H9 (cell line): ENCODE results near the gene EIF2D. TPM values are rescaled to one million over a fixed set of nuclear protein-coding genes. Genes with fewer than 3 reads are reported as not detected.
"Not testable (repeated sequence)": the region's sequence is repeated elsewhere in the genome, so short reads cannot be mapped to it uniquely, and the experiment has no call there.

Source experiments
- DNase-seq: peaks from one replicate; pipeline ENCODE4 v3.0.0-alpha.2; 2017
- H2AFZ ChIP-seq: one replicate; pipeline ENCODE4 v1.6.1; 2013; ENCODE audit warnings: mild to moderate bottlenecking, low read length, control low read depth, moderate library complexity
- H2AK5ac ChIP-seq: 2 replicates; pipeline ENCODE4 v1.6.1; 2013; ENCODE audit warnings: low read length, control low read depth, mixed read lengths; ENCODE audit not compliant: insufficient read length
- H2BK120ac ChIP-seq: one replicate; pipeline ENCODE4 v1.6.1; 2013; ENCODE audit warnings: low read depth, mild to moderate bottlenecking, low read length, control low read depth, inconsistent platforms; ENCODE audit not compliant: poor library complexity, severe bottlenecking
- H2BK12ac ChIP-seq: 2 replicates; pipeline ENCODE4 v1.6.1; 2013; ENCODE audit warnings: low read length, control low read depth, mixed read lengths, low read depth; ENCODE audit not compliant: insufficient read length
- H2BK15ac ChIP-seq: 2 replicates; pipeline ENCODE4 v1.6.1; 2013; ENCODE audit warnings: low read depth, low read length, control low read depth
- H2BK20ac ChIP-seq: one replicate; pipeline ENCODE4 v1.6.1; 2013; ENCODE audit warnings: low read depth, mild to moderate bottlenecking, low read length, control low read depth, inconsistent platforms; ENCODE audit not compliant: poor library complexity, severe bottlenecking
- H2BK5ac ChIP-seq: 2 replicates; pipeline ENCODE4 v1.6.1; 2013; ENCODE audit warnings: low read length, control low read depth, mixed read lengths; ENCODE audit not compliant: insufficient read length
- H3K14ac ChIP-seq: 2 replicates; pipeline ENCODE4 v1.6.1; 2013; ENCODE audit warnings: low read length, control low read depth; ENCODE audit not compliant: insufficient read depth
- H3K18ac ChIP-seq: 2 replicates; pipeline ENCODE4 v1.6.1; 2013; ENCODE audit warnings: low read depth, mild to moderate bottlenecking, mixed read lengths, low read length, control low read depth; ENCODE audit not compliant: insufficient read length
- H3K23ac ChIP-seq: 2 replicates; pipeline ENCODE4 v1.6.1; 2013; ENCODE audit warnings: low read length, control low read depth, mixed read lengths, low read depth; ENCODE audit not compliant: insufficient read length
- H3K23me2 ChIP-seq: 2 replicates; pipeline ENCODE4 v1.6.1; 2013; ENCODE audit warnings: low read depth, mild to moderate bottlenecking, mixed read lengths, low read length, control low read depth; ENCODE audit not compliant: insufficient read length, poor library complexity, severe bottlenecking
- H3K27ac ChIP-seq: 2 replicates; pipeline ENCODE4 v1.5.1; 2013; ENCODE audit warnings: low read length, control low read depth, mixed read lengths, low read depth; ENCODE audit not compliant: insufficient read length
- H3K27me3 ChIP-seq: 2 replicates; pipeline ENCODE4 v1.6.1; 2013; ENCODE audit warnings: low read length, control low read depth, inconsistent platforms; ENCODE audit not compliant: insufficient read depth
- H3K4ac ChIP-seq: 2 replicates; pipeline ENCODE4 v1.6.1; 2013; ENCODE audit warnings: low read depth, mild to moderate bottlenecking, control low read depth, inconsistent platforms, low read length, moderate library complexity
- H3K4me1 ChIP-seq: 2 replicates; pipeline ENCODE4 v1.6.1; 2013; ENCODE audit warnings: low read length, control low read depth, inconsistent platforms; ENCODE audit not compliant: insufficient read depth
- H3K4me2 ChIP-seq: 2 replicates; pipeline ENCODE4 v1.6.1; 2013; ENCODE audit warnings: low read length, control low read depth, mixed read lengths; ENCODE audit not compliant: insufficient read length, insufficient read depth
- H3K56ac ChIP-seq: 2 replicates; pipeline ENCODE4 v1.6.1; 2013; ENCODE audit warnings: low read depth, mild to moderate bottlenecking, mixed read lengths, low read length, control low read depth; ENCODE audit not compliant: insufficient read length
- H3K79me1 ChIP-seq: 2 replicates; pipeline ENCODE4 v1.6.1; 2013; ENCODE audit warnings: low read depth, mild to moderate bottlenecking, moderate library complexity, low read length, control low read depth, inconsistent platforms; ENCODE audit not compliant: insufficient read depth, poor library complexity, severe bottlenecking
- H3K79me2 ChIP-seq: 2 replicates; pipeline ENCODE4 v1.6.1; 2013; ENCODE audit warnings: low read length, control low read depth, inconsistent platforms; ENCODE audit not compliant: insufficient read depth
- H3K9ac ChIP-seq: 2 replicates; pipeline ENCODE4 v1.6.1; 2013; ENCODE audit warnings: low read length, control low read depth, mixed read lengths; ENCODE audit not compliant: insufficient read length; ENCODE audit errors: extremely low read depth
- H3K9me3 ChIP-seq: one replicate; pipeline ENCODE4 v1.6.1; 2013; ENCODE audit warnings: low read depth, low read length, inconsistent platforms; ENCODE audit not compliant: control insufficient read depth
- H3T11ph ChIP-seq: one replicate; pipeline ENCODE4 v1.6.1; 2013; ENCODE audit warnings: mild to moderate bottlenecking, low read length, control low read depth, inconsistent platforms
- H4K20me1 ChIP-seq: one replicate; pipeline ENCODE4 v1.6.1; 2013; ENCODE audit not compliant: control insufficient read depth, insufficient read length, insufficient read depth
- H4K5ac ChIP-seq: 2 replicates; pipeline ENCODE4 v1.6.1; 2013; ENCODE audit warnings: low read depth, mild to moderate bottlenecking, mixed read lengths, low read length, control low read depth; ENCODE audit not compliant: insufficient read length
- H4K8ac ChIP-seq: replicated peaks from 2 replicates; pipeline ENCODE4 v1.6.1; 2013; ENCODE audit warnings: low read length, control low read depth, mixed read lengths, low read depth; ENCODE audit not compliant: insufficient read length
- H4K91ac ChIP-seq: 2 replicates; pipeline ENCODE4 v1.6.1; 2013; ENCODE audit warnings: low read depth, mild to moderate bottlenecking, moderate library complexity, mixed read lengths, low read length, control low read depth; ENCODE audit not compliant: insufficient read length
- H3K27ac Mint-ChIP-seq, 3 experiments: 2 replicates in 2 of 3; 3 replicates in 1 of 3; pipeline ENCODE4 v1.8.0; 2020 to 2021; ENCODE audit warnings: mixed read lengths in 3 of 3, mild to moderate bottlenecking in 1 of 3, moderate library complexity in 1 of 3
- H3K27me3 Mint-ChIP-seq: 2 replicates; pipeline ENCODE4 v1.8.0; 2021; ENCODE audit warnings: low read depth, mild to moderate bottlenecking, moderate library complexity, mixed read lengths
- H3K36me3 Mint-ChIP-seq, 3 experiments: 2 replicates in 2 of 3; 3 replicates in 1 of 3; pipeline ENCODE4 v1.8.0; 2020 to 2021; ENCODE audit warnings: low read depth in 3 of 3, mixed read lengths in 3 of 3; ENCODE audit not compliant: insufficient read depth in 1 of 3
- H3K4me1 Mint-ChIP-seq, 2 experiments: 2 replicates each; pipeline ENCODE4 v1.8.0; 2020; ENCODE audit warnings: mixed read lengths in 2 of 2
- H3K4me3 Mint-ChIP-seq, 2 experiments: 2 replicates in 1 of 2; 3 replicates in 1 of 2; pipeline ENCODE4 v1.8.0; 2020 to 2021; ENCODE audit warnings: mild to moderate bottlenecking in 2 of 2, mixed read lengths in 2 of 2, moderate library complexity in 1 of 2
- H3K9me3 Mint-ChIP-seq, 2 experiments: 2 replicates in 1 of 2; 3 replicates in 1 of 2; pipeline ENCODE4 v1.8.0; 2020; ENCODE audit warnings: mild to moderate bottlenecking in 2 of 2, mixed read lengths in 2 of 2, moderate library complexity in 1 of 2
- CTCF ChIP-seq: fragments of 200-600 bp; sonication (generic); conservative IDR thresholded peaks from 3 replicates; pipeline ENCODE4 v1.8.0; 2021; ENCODE audit warnings: antibody characterized with exemption, mild to moderate bottlenecking
- WGBS: extraction: QIAGEN DNeasy Blood & Tissue Kit; methylation state at CpG from one replicate; pipeline ENCODE4 v1.1.7; 2013; ENCODE audit warnings: missing lambda C conversion rate, low lambda C conversion rate, mixed read lengths; ENCODE audit not compliant: insufficient read length; ENCODE audit errors: extremely low coverage; 5-methylcytosine and 5-hydroxymethylcytosine counted together
- total RNA-seq: library from RNA; stranded (reverse); gene quantifications from 2 replicates; pipeline ENCODE4 v1.2.1, GENCODE V29; 2021

The EIF2D gene
- total RNA-seq, 1 experiment from 2014 or later, result 35.8 TPM

- Histone ChIP-seq H3K79me2 (no peaks in the 10 kb centered on the region), H4K5ac (no peak overlapping the region), H3K18ac (no peak overlapping the region), H2BK20ac (no peak overlapping the region), H3K27ac (no peak overlapping the region), H3K27me3 (no peaks in the 10 kb centered on the region), H3K9ac (no peak overlapping the region), H2BK15ac (no peak overlapping the region), H2BK12ac (no peak overlapping the region), H3K4me1 (no peaks in the 10 kb centered on the region), H3K23ac (no peak overlapping the region), H3T11ph (no peak overlapping the region), H3K56ac (no peak overlapping the region), H3K4me2 (no peak overlapping the region), H3K23me2 (no peaks in the 10 kb centered on the region), H2AFZ (no peak overlapping the region), H4K20me1 (no peaks in the 10 kb centered on the region), H3K79me1 (no peaks in the 10 kb centered on the region), H2AK5ac (no peak overlapping the region), H3K4ac (no peak overlapping the region), H4K91ac (no peak overlapping the region), H3K14ac (no peak overlapping the region), H2BK120ac (no peak overlapping the region), H2BK5ac (no peak overlapping the region), H3K9me3 (no peaks in the 10 kb centered on the region), H4K8ac (no peak overlapping the region)
- no peaks in the 10 kb centered on the region for H3K9me3 Mint-ChIP-seq
- TF ChIP-seq CTCF, result no peak
- WGBS, result no CpG with 5 or more reads among the region's 10 CpGs
- peaks cover 3% of the 10 kb centered on the region for H3K27me3 Mint-ChIP-seq
- H3K36me3 Mint-ChIP-seq, result no peaks in the 10 kb centered on the region
- no peak overlapping the region; a peak in 1 of 7 replicates for H3K27ac Mint-ChIP-seq
- DNase-seq, result no peak
- no peak overlapping the region for H3K4me3 Mint-ChIP-seq
- peaks cover 3 to 7% of the 10 kb centered on the region in 2 experiments for H3K4me1 Mint-ChIP-seq
These were observed 30.7 kb downstream of the EIF2D start for GRCh38 chr1:206581571-206581981.

GRCh38 chr1:206581114-206581497 is 31.2 kb downstream of the EIF2D start:
- not testable (repeated sequence) for H3K27me3 ChIP-seq, H3K79me2 ChIP-seq, H3K4me2 ChIP-seq, H3K4me1 ChIP-seq, H4K5ac ChIP-seq, H3K4me3 Mint-ChIP-seq, H3K23me2 ChIP-seq, H2AFZ ChIP-seq, H3K23ac ChIP-seq, H4K8ac ChIP-seq, H4K20me1 ChIP-seq, H3K56ac ChIP-seq, H3K27me3 Mint-ChIP-seq, H2BK120ac ChIP-seq, H2AK5ac ChIP-seq, H3T11ph ChIP-seq, H4K91ac ChIP-seq, H3K9ac ChIP-seq, H3K9me3 Mint-ChIP-seq, H3K18ac ChIP-seq, H3K9me3 ChIP-seq, H3K27ac ChIP-seq, H3K14ac ChIP-seq, H3K27ac Mint-ChIP-seq, H2BK5ac ChIP-seq, H3K36me3 Mint-ChIP-seq, H3K79me1 ChIP-seq, H2BK12ac ChIP-seq, H3K4ac ChIP-seq, DNase-seq, H2BK20ac ChIP-seq, H2BK15ac ChIP-seq
- no CpG with 5 or more reads among the region's 7 CpGs for WGBS
- peaks cover 3 to 10% of the 10 kb centered on the region in 2 experiments for H3K4me1 Mint-ChIP-seq
